Glutamatergic neuron (in vitro differentiated cells): ENCODE data around the gene TENT4B. TPM values are rescaled to one million over a fixed set of nuclear protein-coding genes. Genes with fewer than 3 reads are reported as not detected.

ENCODE experiments used
- DNase-seq: peaks from one replicate; pipeline ENCODE4 v3.0.0; 2022
- H3K27ac Mint-ChIP-seq: one replicate; pipeline ENCODE4 v1.8.0; 2020; ENCODE audit warnings: mild to moderate bottlenecking, mixed read lengths, inconsistent platforms; ENCODE audit not compliant: unreplicated experiment
- H3K27me3 Mint-ChIP-seq: one replicate; pipeline ENCODE4 v1.8.0; 2020; ENCODE audit warnings: mild to moderate bottlenecking, moderate library complexity, mixed read lengths, inconsistent platforms; ENCODE audit not compliant: unreplicated experiment
- H3K36me3 Mint-ChIP-seq: one replicate; pipeline ENCODE4 v1.8.0; 2020; ENCODE audit warnings: mild to moderate bottlenecking, mixed read lengths, inconsistent platforms; ENCODE audit not compliant: unreplicated experiment
- H3K4me1 Mint-ChIP-seq: one replicate; pipeline ENCODE4 v1.8.0; 2020; ENCODE audit warnings: mild to moderate bottlenecking, low read depth, mixed read lengths, inconsistent platforms; ENCODE audit not compliant: unreplicated experiment
- H3K4me3 Mint-ChIP-seq: one replicate; pipeline ENCODE4 v1.8.0; 2020; ENCODE audit warnings: mild to moderate bottlenecking, mixed read lengths, inconsistent platforms; ENCODE audit not compliant: unreplicated experiment
- H3K9me3 Mint-ChIP-seq: one replicate; pipeline ENCODE4 v1.8.0; 2020; ENCODE audit warnings: mild to moderate bottlenecking, moderate library complexity, mixed read lengths, inconsistent platforms; ENCODE audit not compliant: unreplicated experiment
- CTCF ChIP-seq: fragments of 200-600 bp; sonication (generic); IDR thresholded peaks from one replicate; pipeline ENCODE4 v1.5.0; 2021; ENCODE audit not compliant: partially characterized antibody, unreplicated experiment
- total RNA-seq: library from RNA; stranded (reverse); fragmentation: NEBNext Ultra II Directional; extraction: Animal tissue kit (Norgen Biotek cat#: 25700); gene quantifications from one replicate; pipeline ENCODE4 v1.2.1, GENCODE V29; 2021; ENCODE audit not compliant: unreplicated experiment

The TENT4B gene
- total RNA-seq, 1 donor from 2014 or later = 9.5 TPM

GRCh38 chr16:50252874-50253513, 99.9 kb downstream of the TENT4B start:
- H3K27ac Mint-ChIP-seq = no peak overlapping the region
- H3K36me3 Mint-ChIP-seq = no peaks in the 10 kb centered on the region
- DNase-seq = no peak
- H3K9me3 Mint-ChIP-seq = peaks cover 2% of the 10 kb centered on the region
- H3K4me3 Mint-ChIP-seq = no peak overlapping the region
- H3K27me3 Mint-ChIP-seq = peaks cover 2% of the 10 kb centered on the region
- H3K4me1 Mint-ChIP-seq = peaks cover 12% of the 10 kb centered on the region
- TF ChIP-seq CTCF = no peak

GRCh38 chr16:50253514-50253910, 100.4 kb downstream of the TENT4B start:
- H3K36me3 Mint-ChIP-seq = no peaks in the 10 kb centered on the region
- H3K4me3 Mint-ChIP-seq = no peak overlapping the region
- peaks cover 9% of the 10 kb centered on the region for H3K4me1 Mint-ChIP-seq
- H3K27ac Mint-ChIP-seq = no peak overlapping the region
- no peak for DNase-seq
- TF ChIP-seq CTCF = no peak
- H3K9me3 Mint-ChIP-seq = peaks cover 2% of the 10 kb centered on the region
- H3K27me3 Mint-ChIP-seq = peaks cover 2% of the 10 kb centered on the region

GRCh38 chr16:50254072-50254471, 101.0 kb downstream of the TENT4B start:
- peaks cover 13% of the 10 kb centered on the region for H3K4me1 Mint-ChIP-seq
- no peak for TF ChIP-seq CTCF
- no peaks in the 10 kb centered on the region for H3K36me3 Mint-ChIP-seq
- H3K27ac Mint-ChIP-seq = peak overlapping the region; percentile 10
- H3K9me3 Mint-ChIP-seq = peaks cover 2% of the 10 kb centered on the region
- H3K27me3 Mint-ChIP-seq = no peaks in the 10 kb centered on the region
- DNase-seq = no peak
- no peak overlapping the region for H3K4me3 Mint-ChIP-seq

GRCh38 chr16:50255538-50255937, 102.4 kb downstream of the TENT4B start:
- H3K4me3 Mint-ChIP-seq = no peak overlapping the region
- no peaks in the 10 kb centered on the region for H3K27me3 Mint-ChIP-seq
- H3K27ac Mint-ChIP-seq = no peak overlapping the region
- DNase-seq = no peak
- peaks cover 6% of the 10 kb centered on the region for H3K9me3 Mint-ChIP-seq
- H3K36me3 Mint-ChIP-seq = no peaks in the 10 kb centered on the region
- peaks cover 23% of the 10 kb centered on the region for H3K4me1 Mint-ChIP-seq
- no peak for TF ChIP-seq CTCF

GRCh38 chr16:50256604-50257003, 103.5 kb downstream of the TENT4B start:
- peaks cover 23% of the 10 kb centered on the region for H3K4me1 Mint-ChIP-seq
- H3K36me3 Mint-ChIP-seq = no peaks in the 10 kb centered on the region
- H3K27me3 Mint-ChIP-seq = no peaks in the 10 kb centered on the region
- H3K27ac Mint-ChIP-seq = no peak overlapping the region
- H3K4me3 Mint-ChIP-seq = no peak overlapping the region
- no peak for DNase-seq
- no peak for TF ChIP-seq CTCF
- peaks cover 8% of the 10 kb centered on the region for H3K9me3 Mint-ChIP-seq
